ENCODE results near the gene CHST11. TPM values are rescaled to one million over a fixed set of nuclear protein-coding genes. Genes with fewer than 3 reads are reported as not detected.
A peak's percentile ranks its signal among the peaks of the same experiment; 100 is the strongest.

The CHST11 gene
- total RNA-seq, 1 donor from 2014 or later, result 6.0 TPM

GRCh38 chr12:104790296-104791125 lies 333.8 kb downstream of the CHST11 start:
- Histone ChIP-seq H3K27ac (replicated peaks) (no peak overlapping the region), H3K4me1 (peaks cover 15% of the 10 kb centered on the region), H3K27me3 (ENCODE audit: low read depth) (no peaks in the 10 kb centered on the region), H3K4me3 (no peak overlapping the region), H3K9me3 (replicated peaks) (no peaks in the 10 kb centered on the region), H3K36me3 (no peaks in the 10 kb centered on the region)
- DNase-seq, result peak; percentile 47
- peak; percentile 78 for TF ChIP-seq CTCF (IDR thresholded peaks at IDR 0.05; ENCODE audit: borderline replicate concordance)
- intact Hi-C loops (cut with micrococcal nuclease), result no loop called here

GRCh38 chr12:104792570-104792969 lies 335.8 kb downstream of the CHST11 start:
- H3K4me3 ChIP-seq, result no peak overlapping the region
- no peak for DNase-seq
- TF ChIP-seq CTCF (IDR thresholded peaks at IDR 0.05; ENCODE audit: borderline replicate concordance), result no peak
- no peaks in the 10 kb centered on the region for H3K36me3 ChIP-seq
- peaks cover 15% of the 10 kb centered on the region for H3K4me1 ChIP-seq
- intact Hi-C loops (cut with micrococcal nuclease), result no loop called here
- H3K9me3 ChIP-seq (replicated peaks), result no peaks in the 10 kb centered on the region
- H3K27me3 ChIP-seq (ENCODE audit: low read depth), result no peaks in the 10 kb centered on the region
- H3K27ac ChIP-seq (replicated peaks), result no peak overlapping the region

GRCh38 chr12:104793285-104793684 lies 336.5 kb downstream of the CHST11 start:
- no peak overlapping the region for H3K4me3 ChIP-seq
- H3K27me3 ChIP-seq (ENCODE audit: low read depth), result no peaks in the 10 kb centered on the region
- H3K4me1 ChIP-seq, result peaks cover 15% of the 10 kb centered on the region
- intact Hi-C loops (cut with micrococcal nuclease), result no loop called here
- TF ChIP-seq CTCF (IDR thresholded peaks at IDR 0.05; ENCODE audit: borderline replicate concordance), result no peak
- H3K36me3 ChIP-seq, result no peaks in the 10 kb centered on the region
- DNase-seq, result no peak
- no peaks in the 10 kb centered on the region for H3K9me3 ChIP-seq (replicated peaks)
- no peak overlapping the region for H3K27ac ChIP-seq (replicated peaks)

- Histone ChIP-seq H3K4me1 (peaks cover 12% of the 10 kb centered on the region), H3K36me3 (no peaks in the 10 kb centered on the region), H3K9me3 (replicated peaks) (no peaks in the 10 kb centered on the region), H3K27ac (replicated peaks) (no peak overlapping the region), H3K4me3 (no peak overlapping the region), H3K27me3 (ENCODE audit: low read depth) (no peaks in the 10 kb centered on the region)
- TF ChIP-seq CTCF (IDR thresholded peaks at IDR 0.05; ENCODE audit: borderline replicate concordance), result no peak
- intact Hi-C loops (cut with micrococcal nuclease), result no loop called here
- DNase-seq, result no peak
Measured at GRCh38 chr12:104793968-104794367, 337.2 kb downstream of the CHST11 start.

GRCh38 chr12:104796475-104796862 lies 339.7 kb downstream of the CHST11 start:
- TF ChIP-seq CTCF (IDR thresholded peaks at IDR 0.05; ENCODE audit: borderline replicate concordance), result no peak
- DNase-seq, result no peak
- Histone ChIP-seq H3K27ac (replicated peaks) (no peak overlapping the region), H3K27me3 (ENCODE audit: low read depth) (no peaks in the 10 kb centered on the region), H3K9me3 (replicated peaks) (no peaks in the 10 kb centered on the region), H3K4me1 (peaks cover 8% of the 10 kb centered on the region), H3K36me3 (no peaks in the 10 kb centered on the region), H3K4me3 (no peak overlapping the region)
- intact Hi-C loops (cut with micrococcal nuclease), result no loop called here

Measured in left ventricle myocardium inferior (tissue), 1 donor.